Central memory CD8-positive, alpha-beta T cell (primary cell): ENCODE results near the gene SP9.
"Not testable (repeated sequence)": the region's sequence is repeated elsewhere in the genome, so short reads cannot be mapped to it uniquely, and the experiment has no call there.

Experiments used
- ATAC-seq: fragments of 150-1000 bp; cut with Tn5 transposase; replicated peaks from 2 replicates; pipeline ENCODE4 v1.10.0; 2022; ENCODE audit warnings: mild to moderate bottlenecking, moderate FRiP score, moderate number of reproducible peaks; ENCODE audit not compliant: poor library complexity, severe bottlenecking; ENCODE audit errors: extremely low read depth
- DNase-seq, 2 donors: peaks; one replicate each; pipeline ENCODE4 v3.0.0; 2021; ENCODE audit warnings: low spot score in 2 of 2
- H3K27ac Mint-ChIP-seq: one replicate; pipeline ENCODE4 v1.8.0; 2022; ENCODE audit warnings: low read depth, mild to moderate bottlenecking, moderate library complexity, mixed read lengths
- H3K27me3 Mint-ChIP-seq: one replicate; pipeline ENCODE4 v1.8.0; 2022; ENCODE audit warnings: mixed read lengths
- H3K36me3 Mint-ChIP-seq: one replicate; pipeline ENCODE4 v1.8.0; 2022; ENCODE audit warnings: mild to moderate bottlenecking, moderate library complexity, mixed read lengths; ENCODE audit not compliant: insufficient read depth
- H3K4me1 Mint-ChIP-seq: one replicate; pipeline ENCODE4 v1.8.0; 2022; ENCODE audit warnings: mixed read lengths
- H3K4me3 Mint-ChIP-seq: one replicate; pipeline ENCODE4 v1.8.0; 2022; ENCODE audit warnings: mild to moderate bottlenecking, moderate library complexity, mixed read lengths
- H3K9me3 Mint-ChIP-seq: one replicate; pipeline ENCODE4 v1.8.0; 2022; ENCODE audit warnings: mixed read lengths

SP9 gene

GRCh38 chr2:174343623-174344455 lies 9.1 kb downstream of the SP9 start:
- H3K4me1 Mint-ChIP-seq, result peaks cover 27% of the 10 kb centered on the region
- no peak for ATAC-seq
- H3K27me3 Mint-ChIP-seq, result peaks cover 62% of the 10 kb centered on the region
- no peaks in the 10 kb centered on the region for H3K9me3 Mint-ChIP-seq
- no peak for DNase-seq
- no peak overlapping the region for H3K27ac Mint-ChIP-seq
- H3K4me3 Mint-ChIP-seq, result peak overlapping the region; percentile 51
- peaks cover 39% of the 10 kb centered on the region for H3K36me3 Mint-ChIP-seq

- H3K27me3 Mint-ChIP-seq, result peaks cover 51% of the 10 kb centered on the region
- H3K4me3 Mint-ChIP-seq, result no peak overlapping the region
- ATAC-seq, result no peak
- no peaks in the 10 kb centered on the region for H3K9me3 Mint-ChIP-seq
- H3K4me1 Mint-ChIP-seq, result peaks cover 27% of the 10 kb centered on the region
- H3K27ac Mint-ChIP-seq, result no peak overlapping the region
- DNase-seq, result no peak
- peaks cover 43% of the 10 kb centered on the region for H3K36me3 Mint-ChIP-seq
Measured at GRCh38 chr2:174344716-174345461, 10.1 kb downstream of the SP9 start.

GRCh38 chr2:174350018-174350417 lies 15.3 kb downstream of the SP9 start:
- Mint-ChIP-seq H3K27ac (no peak overlapping the region), H3K9me3 (no peaks in the 10 kb centered on the region), H3K27me3 (peaks cover 6% of the 10 kb centered on the region), H3K4me3 (no peak overlapping the region), H3K36me3 (peaks cover 39% of the 10 kb centered on the region), H3K4me1 (no peaks in the 10 kb centered on the region)
- DNase-seq (no peak), ATAC-seq (no peak)

GRCh38 chr2:174350593-174351181 lies 15.9 kb downstream of the SP9 start:
- Mint-ChIP-seq H3K27me3 (no peaks in the 10 kb centered on the region), H3K9me3 (no peaks in the 10 kb centered on the region), H3K4me1 (no peaks in the 10 kb centered on the region), H3K27ac (no peak overlapping the region), H3K4me3 (no peak overlapping the region), H3K36me3 (peaks cover 39% of the 10 kb centered on the region)
- ATAC-seq, result no peak
- no peak for DNase-seq

GRCh38 chr2:174353004-174353403 lies 18.2 kb downstream of the SP9 start:
- H3K4me1 Mint-ChIP-seq, result no peaks in the 10 kb centered on the region
- H3K27me3 Mint-ChIP-seq, result no peaks in the 10 kb centered on the region
- peaks cover 31% of the 10 kb centered on the region for H3K36me3 Mint-ChIP-seq
- DNase-seq, result no peak
- H3K9me3 Mint-ChIP-seq, result no peaks in the 10 kb centered on the region
- no peak for ATAC-seq
- no peak overlapping the region for H3K27ac Mint-ChIP-seq
- no peak overlapping the region for H3K4me3 Mint-ChIP-seq

GRCh38 chr2:174356347-174356746 lies 21.6 kb downstream of the SP9 start:
- Mint-ChIP-seq H3K27me3 (no peaks in the 10 kb centered on the region), H3K36me3 (peaks cover 22% of the 10 kb centered on the region), H3K27ac (no peak overlapping the region), H3K9me3 (no peaks in the 10 kb centered on the region), H3K4me3 (no peak overlapping the region), H3K4me1 (no peaks in the 10 kb centered on the region)
- DNase-seq (no peak), ATAC-seq (no peak)

GRCh38 chr2:174359663-174360062 lies 24.9 kb downstream of the SP9 start:
- DNase-seq, H3K9me3 Mint-ChIP-seq, H3K27ac Mint-ChIP-seq, H3K27me3 Mint-ChIP-seq, H3K4me1 Mint-ChIP-seq, ATAC-seq, H3K4me3 Mint-ChIP-seq: not testable (repeated sequence)
- peaks cover 31% of the 10 kb centered on the region for H3K36me3 Mint-ChIP-seq

GRCh38 chr2:174362949-174363348 lies 28.2 kb downstream of the SP9 start:
- ATAC-seq (no peak), DNase-seq (no peak)
- Mint-ChIP-seq H3K36me3 (peaks cover 44% of the 10 kb centered on the region), H3K27ac (no peak overlapping the region), H3K4me1 (peaks cover 21% of the 10 kb centered on the region), H3K27me3 (no peaks in the 10 kb centered on the region), H3K4me3 (no peak overlapping the region), H3K9me3 (peaks cover 6% of the 10 kb centered on the region)

- not testable (repeated sequence) for H3K4me3 Mint-ChIP-seq, H3K27ac Mint-ChIP-seq, DNase-seq, H3K27me3 Mint-ChIP-seq, ATAC-seq, H3K9me3 Mint-ChIP-seq
- Mint-ChIP-seq H3K4me1 (peaks cover 26% of the 10 kb centered on the region), H3K36me3 (peaks cover 41% of the 10 kb centered on the region)
Measured at GRCh38 chr2:174363492-174364225, 28.9 kb downstream of the SP9 start.

GRCh38 chr2:174364628-174365027 lies 29.9 kb downstream of the SP9 start:
- DNase-seq (no peak), ATAC-seq (no peak)
- peaks cover 43% of the 10 kb centered on the region for H3K36me3 Mint-ChIP-seq
- no peak overlapping the region for H3K4me3 Mint-ChIP-seq
- peaks cover 32% of the 10 kb centered on the region for H3K4me1 Mint-ChIP-seq
- H3K27ac Mint-ChIP-seq, result no peak overlapping the region
- peaks cover 6% of the 10 kb centered on the region for H3K9me3 Mint-ChIP-seq
- no peaks in the 10 kb centered on the region for H3K27me3 Mint-ChIP-seq

- no peak for DNase-seq
- H3K9me3 Mint-ChIP-seq, result peaks cover 6% of the 10 kb centered on the region
- H3K27me3 Mint-ChIP-seq, result no peaks in the 10 kb centered on the region
- no peak for ATAC-seq
- H3K27ac Mint-ChIP-seq, result no peak overlapping the region
- H3K4me1 Mint-ChIP-seq, result peaks cover 33% of the 10 kb centered on the region
- peaks cover 43% of the 10 kb centered on the region for H3K36me3 Mint-ChIP-seq
- no peak overlapping the region for H3K4me3 Mint-ChIP-seq
Measured at GRCh38 chr2:174365571-174365970, 30.8 kb downstream of the SP9 start.

GRCh38 chr2:174368691-174369090 lies 33.9 kb downstream of the SP9 start:
- H3K27ac Mint-ChIP-seq, result no peak overlapping the region
- H3K9me3 Mint-ChIP-seq, result peaks cover 6% of the 10 kb centered on the region
- H3K4me3 Mint-ChIP-seq, result no peak overlapping the region
- ATAC-seq, result no peak
- peaks cover 33% of the 10 kb centered on the region for H3K4me1 Mint-ChIP-seq
- DNase-seq, result no peak
- peaks cover 41% of the 10 kb centered on the region for H3K36me3 Mint-ChIP-seq
- no peaks in the 10 kb centered on the region for H3K27me3 Mint-ChIP-seq
